Activated CD8-positive, alpha-beta memory T cell treated with anti-CD3 and anti-CD28 coated beads, Interleukin-2, amount 50 U/mL, for 24 hours (primary cell): ENCODE data around the gene ENTHD1.

ENCODE experiments used
- DNase-seq: peaks from one replicate; pipeline ENCODE4 v3.0.0-alpha.2; 2020; ENCODE audit errors: extremely low read depth

ENTHD1 gene

GRCh38 chr22:39733191-39733590 is 160.4 kb downstream of the ENTHD1 start:
- no peak for DNase-seq

DNA sequence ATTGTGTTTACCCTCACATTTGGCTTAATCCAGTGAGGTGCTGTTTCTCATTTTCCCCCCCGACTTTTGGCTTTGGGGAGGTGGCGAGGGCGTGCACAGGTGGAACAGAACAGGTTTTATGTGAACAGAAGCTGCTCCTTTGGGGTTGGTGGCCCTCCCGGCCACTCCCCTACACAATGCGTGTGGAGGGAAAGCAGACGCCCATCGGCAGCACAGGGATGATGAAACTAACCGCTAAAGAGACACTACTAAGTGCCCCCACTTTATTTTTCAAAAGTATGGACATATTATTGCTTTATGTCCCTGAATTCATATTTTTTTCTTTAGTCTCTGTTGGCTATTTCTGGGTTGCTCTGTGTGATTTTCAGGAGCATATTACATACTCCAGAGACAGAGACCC is 160.9 kb downstream of the ENTHD1 start:
- no peak for DNase-seq

GRCh38 chr22:39731881-39732555 is 161.5 kb downstream of the ENTHD1 start:
- DNase-seq, result no peak

- DNase-seq, result no peak
These were observed 162.1 kb downstream of the ENTHD1 start for GRCh38 chr22:39731481-39731880.

DNA sequence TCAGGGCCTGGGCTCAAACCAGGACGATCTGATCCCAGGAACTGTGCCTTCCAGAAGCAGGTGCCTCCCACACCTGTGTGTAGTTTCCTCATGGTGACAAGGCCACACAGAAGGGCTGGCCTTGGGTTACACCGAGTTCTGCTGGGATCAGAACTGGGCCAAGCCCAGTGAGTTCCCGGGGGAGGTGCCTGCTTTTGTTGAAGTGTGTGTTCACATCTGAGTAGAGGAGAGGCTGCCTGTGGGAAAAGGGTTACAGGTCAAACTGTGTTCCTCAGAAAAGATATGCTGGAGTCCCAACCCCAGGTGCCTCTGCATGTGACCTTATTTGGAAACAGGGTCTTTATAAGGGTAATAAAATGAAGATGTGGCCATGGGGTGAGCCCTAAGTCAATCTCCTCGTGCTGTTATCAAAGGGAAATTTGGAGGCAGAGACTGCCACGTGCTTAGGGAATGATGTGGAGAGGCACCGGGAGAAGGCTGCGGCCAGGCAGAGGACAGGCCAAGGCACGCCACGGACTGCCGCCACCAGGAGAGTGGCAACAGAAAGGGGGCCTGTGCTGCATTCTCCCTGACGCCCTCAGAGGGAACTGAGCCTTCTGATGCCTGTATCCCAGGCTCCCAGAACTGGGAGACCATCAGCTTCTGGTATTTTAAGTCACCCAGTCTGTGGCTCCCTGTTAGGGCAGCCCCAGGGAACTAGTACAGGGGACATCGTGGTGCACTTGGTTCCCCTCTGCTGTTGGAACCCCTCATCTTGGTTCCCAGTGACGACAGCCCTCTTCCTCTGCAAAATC is 164.2 kb downstream of the ENTHD1 start:
- DNase-seq, result no peak

DNA sequence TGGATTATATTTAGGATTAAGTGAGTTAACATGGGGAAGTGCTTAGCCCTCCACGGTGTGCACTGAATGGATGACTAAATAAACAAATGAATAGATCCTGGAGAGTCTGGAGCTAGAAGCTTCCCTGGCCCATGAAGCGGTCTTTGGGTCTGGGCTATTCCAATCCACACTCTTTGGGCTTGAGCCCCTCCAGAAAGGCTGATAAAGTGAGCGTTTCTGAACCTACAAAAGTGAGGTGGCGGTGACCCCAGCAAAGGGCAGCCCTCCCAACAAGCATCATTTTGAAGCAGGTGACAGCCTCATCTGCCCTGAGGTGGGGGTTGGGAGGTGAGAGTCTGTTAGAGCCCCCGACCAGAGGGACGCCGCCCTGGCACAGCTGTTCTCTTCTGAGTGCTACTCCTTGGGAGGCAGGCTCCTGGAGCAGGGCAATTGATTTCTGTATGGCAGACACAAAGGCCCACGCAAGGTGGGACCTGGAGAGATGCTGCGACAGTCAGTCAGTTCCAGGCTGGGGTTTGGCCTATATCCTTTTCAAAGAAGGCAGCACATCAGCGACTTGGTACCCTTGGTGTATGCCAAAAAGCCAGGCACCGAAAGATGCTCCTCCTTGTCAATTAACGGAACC is 165.2 kb downstream of the ENTHD1 start:
- DNase-seq, result no peak

- DNase-seq, result no peak
These were observed 166.0 kb downstream of the ENTHD1 start for GRCh38 chr22:39727541-39727940.

DNA sequence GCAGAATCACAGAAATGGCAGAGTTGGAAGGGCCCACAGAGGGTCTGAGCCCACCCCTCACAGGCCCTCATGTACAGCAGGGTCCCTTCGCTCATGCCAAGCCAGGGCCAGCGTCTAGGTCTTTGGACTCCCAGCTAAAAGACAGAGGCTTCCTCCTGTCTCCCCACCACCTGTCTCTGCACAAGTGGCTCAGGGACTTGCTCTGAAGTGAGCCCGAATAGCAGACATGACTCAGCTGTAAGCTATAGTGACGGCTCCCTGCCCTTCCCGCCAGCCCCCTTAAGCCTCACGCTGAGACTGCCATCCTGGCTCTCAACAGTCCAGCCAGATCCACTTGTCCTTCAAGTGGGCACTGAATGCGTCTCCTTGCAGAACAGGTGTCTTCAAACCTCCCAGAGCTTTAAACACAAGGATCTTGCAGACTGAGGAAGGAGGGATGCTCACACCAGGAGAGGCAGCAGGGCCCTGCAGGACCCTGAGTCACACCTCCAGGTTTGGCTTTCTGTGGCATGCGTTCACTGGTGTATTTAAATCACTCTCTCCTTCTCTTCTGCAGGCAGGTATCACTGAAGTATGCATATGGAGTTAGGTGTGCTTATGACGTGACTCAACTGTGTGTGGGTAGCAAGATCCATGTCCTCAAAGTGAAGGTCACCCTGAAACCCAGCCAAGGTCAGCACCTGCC is 168.1 kb downstream of the ENTHD1 start:
- DNase-seq, result no peak

GRCh38 chr22:39724857-39725256 is 168.7 kb downstream of the ENTHD1 start:
- DNase-seq, result no peak

GRCh38 chr22:39724390-39724789 is 169.2 kb downstream of the ENTHD1 start:
- DNase-seq, result no peak

DNA sequence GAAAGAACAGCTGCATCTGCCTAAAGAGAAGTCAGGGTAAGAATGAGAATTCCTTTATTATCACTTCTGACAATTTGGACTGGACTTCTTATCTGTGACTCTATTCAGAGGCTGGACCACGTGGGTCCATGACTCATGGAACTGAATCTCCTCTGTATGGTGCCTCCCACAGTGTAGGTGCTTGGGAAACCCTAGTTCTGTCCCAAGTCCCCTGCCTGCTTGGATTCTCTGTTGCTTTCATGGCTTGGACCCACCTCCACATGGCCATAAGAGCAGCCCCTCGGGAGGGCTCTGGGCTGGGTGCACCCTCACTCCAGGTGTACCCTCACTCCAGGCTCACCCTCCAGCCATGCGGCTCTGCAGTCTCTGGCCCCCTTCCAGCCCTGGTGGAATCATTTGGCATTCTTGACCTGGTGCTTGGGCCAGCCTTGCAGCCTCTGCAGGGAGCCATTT is 169.6 kb downstream of the ENTHD1 start:
- no peak for DNase-seq

GRCh38 chr22:39723463-39723862 is 170.1 kb downstream of the ENTHD1 start:
- no peak for DNase-seq

DNA sequence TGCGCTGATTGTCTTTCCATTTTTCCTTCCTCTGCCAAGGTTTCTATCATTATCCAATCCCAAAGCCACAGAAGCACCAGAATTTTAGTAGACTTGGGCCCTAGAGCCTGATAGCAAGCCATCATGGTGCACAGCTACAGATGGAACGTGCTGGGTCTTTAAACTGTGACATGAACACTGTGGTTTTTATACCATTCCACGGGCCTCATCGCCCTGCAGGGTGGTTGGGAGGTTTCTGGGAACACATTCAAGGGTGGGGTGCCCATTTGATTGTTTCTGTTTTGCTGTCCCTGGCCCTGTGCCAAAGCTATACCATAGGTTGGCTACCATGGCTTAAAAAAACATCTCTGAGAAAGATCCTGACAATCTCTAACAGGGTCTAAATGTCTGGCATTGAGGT is 171.1 kb downstream of the ENTHD1 start:
- no peak for DNase-seq

GRCh38 chr22:39722032-39722325 is 171.6 kb downstream of the ENTHD1 start:
- DNase-seq, result no peak

DNA sequence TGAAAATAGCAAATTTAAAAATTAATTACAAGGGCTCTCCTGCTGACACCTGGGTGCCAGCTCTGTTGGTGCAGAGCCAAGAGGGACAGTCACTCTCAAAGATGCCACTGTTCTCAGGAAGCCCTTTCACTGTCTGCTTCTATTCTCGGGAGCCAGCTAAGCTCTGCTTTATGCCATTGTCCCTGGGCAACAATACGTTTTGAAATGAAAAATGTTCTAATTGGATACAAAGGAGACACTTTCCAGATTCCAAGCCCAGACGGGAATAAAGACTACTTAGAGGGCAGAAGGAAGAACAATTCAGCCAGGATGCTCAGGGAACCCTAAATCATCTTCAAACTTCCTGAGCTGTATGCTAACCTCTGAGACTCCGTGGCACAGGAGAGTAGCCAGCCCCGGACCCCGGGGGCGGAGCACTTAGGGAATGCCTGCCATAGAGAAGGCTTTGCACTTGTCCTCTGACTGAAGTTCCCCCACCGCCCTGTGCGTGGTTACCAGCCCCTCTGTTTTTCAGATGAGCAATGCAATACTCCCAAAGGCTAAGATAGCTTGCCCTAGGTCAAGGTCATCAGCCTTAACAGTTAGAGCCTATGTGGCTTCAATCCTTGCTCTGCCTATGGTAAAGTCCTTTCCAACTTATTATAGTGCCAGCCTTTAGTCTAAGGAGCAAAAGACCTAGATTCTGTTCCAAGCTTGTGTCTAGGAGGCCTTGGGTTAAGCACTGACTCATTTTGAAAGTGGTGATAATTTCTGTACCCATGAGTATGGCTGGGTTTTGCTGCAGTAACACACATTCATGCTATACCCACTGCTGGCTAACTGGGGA is 172.1 kb downstream of the ENTHD1 start:
- no peak for DNase-seq

DNA sequence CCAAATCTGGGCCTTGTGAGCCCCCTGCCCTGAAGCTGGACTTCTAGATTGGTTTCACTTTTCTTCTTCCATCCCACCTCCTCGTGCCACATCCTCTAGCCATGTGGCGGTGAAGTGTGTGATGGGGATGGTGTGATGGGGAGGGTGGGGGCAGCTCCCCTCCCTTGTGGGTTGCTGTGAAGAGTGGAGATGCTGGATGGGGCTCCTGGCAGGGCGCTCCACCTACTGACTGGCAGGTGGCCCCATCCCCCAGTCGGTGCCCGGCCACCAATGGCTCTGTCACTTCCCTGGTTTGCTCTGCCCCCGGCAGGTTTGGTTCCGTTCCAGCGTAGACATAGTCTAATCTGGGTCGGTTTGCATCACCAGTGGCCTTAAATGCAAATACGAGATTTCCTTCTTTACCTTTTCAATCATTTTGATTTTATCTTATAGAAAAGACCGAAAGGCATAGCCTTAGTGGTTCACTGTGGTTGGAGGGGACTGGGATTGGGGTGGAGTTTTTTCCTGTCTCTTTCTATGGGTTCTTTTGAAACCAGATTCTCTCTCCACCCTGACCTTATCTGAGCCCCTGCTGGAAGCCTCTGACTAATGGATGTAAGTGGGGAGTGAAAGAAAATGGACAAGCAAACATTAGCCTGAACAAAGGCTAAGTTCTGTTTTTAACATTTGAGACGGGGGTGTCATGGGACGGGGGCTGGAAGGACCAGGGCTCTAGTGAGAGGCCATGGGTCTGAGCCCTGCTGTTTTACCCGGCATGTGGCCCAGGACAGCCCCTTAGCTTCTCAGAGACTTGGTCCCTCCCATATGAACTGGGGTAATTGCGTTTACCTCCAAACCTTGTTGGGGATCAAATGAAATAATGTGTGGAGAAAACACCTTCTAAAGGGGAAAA is 173.8 kb downstream of the ENTHD1 start:
- DNase-seq, result no peak

- DNase-seq, result no peak
These were observed 174.6 kb downstream of the ENTHD1 start for GRCh38 chr22:39718921-39719475.

GRCh38 chr22:39718206-39718605 is 175.4 kb downstream of the ENTHD1 start:
- no peak for DNase-seq

DNA sequence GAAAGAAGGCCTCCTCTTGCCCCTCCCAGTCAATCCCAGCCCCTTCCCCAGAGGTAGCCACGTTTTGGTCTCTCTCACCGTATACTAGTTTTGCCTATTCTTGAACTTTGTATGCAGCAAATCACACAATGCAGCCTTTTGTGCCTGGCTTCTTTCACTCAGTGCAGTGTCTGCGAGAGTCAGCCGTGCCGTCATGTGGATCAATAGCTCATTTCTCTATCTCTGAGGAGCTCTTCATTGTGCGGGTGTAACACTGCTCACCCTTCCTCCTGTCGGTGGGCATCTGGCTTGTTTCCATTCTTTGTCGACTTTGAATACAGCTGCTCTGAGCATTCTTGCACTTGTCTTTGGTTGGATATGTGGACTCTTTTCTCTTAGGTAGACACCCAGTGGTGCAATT is 176.5 kb downstream of the ENTHD1 start:
- no peak for DNase-seq

DNA sequence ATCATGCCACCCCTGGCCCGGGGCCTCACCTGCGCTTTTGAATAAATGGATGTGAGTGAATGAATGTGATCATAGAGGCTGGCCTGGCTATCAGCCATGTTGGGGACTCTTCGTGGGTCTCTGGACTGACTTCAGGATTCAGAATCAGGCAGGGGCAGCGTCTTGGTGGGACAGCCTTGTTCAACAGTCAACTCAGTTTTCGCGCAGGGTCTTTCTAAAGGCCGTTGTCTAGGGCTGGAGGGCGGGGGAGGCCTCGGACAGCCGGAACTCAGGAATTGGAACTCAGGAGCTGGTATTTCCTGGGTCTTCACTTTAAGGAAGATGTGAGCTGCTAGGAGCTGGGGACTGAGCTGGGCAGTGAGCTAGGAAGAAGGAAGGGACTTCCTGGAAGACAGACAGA is 177.0 kb downstream of the ENTHD1 start:
- no peak for DNase-seq
